GM21717 (cell line): ENCODE results near the gene DSCAM.

Source experiments
- ATAC-seq: cut with Tn5 transposase; IDR thresholded peaks from one replicate; pipeline ENCODE4 v1.9.1; 2021; ENCODE audit warnings: mild to moderate bottlenecking, moderate library complexity; ENCODE audit not compliant: unreplicated experiment

Gene DSCAM

GRCh38 chr21:40671716-40672115 is 175.2 kb downstream of the DSCAM start:
- ATAC-seq, result no peak

- no peak for ATAC-seq
Measured at GRCh38 chr21:40668555-40669275, 178.2 kb downstream of the DSCAM start.

GRCh38 chr21:40667967-40668366 is 179.0 kb downstream of the DSCAM start:
- no peak for ATAC-seq

- no peak for ATAC-seq
Measured at GRCh38 chr21:40662889-40663288, 184.1 kb downstream of the DSCAM start.

GRCh38 chr21:40660461-40660860 is 186.5 kb downstream of the DSCAM start:
- ATAC-seq, result no peak

- ATAC-seq, result no peak
Measured at GRCh38 chr21:40658311-40658710, 188.6 kb downstream of the DSCAM start.

GRCh38 chr21:40652436-40652835 is 194.5 kb downstream of the DSCAM start:
- no peak for ATAC-seq

- no peak for ATAC-seq
Measured at GRCh38 chr21:40647706-40648105, 199.3 kb downstream of the DSCAM start.

GRCh38 chr21:40646651-40647050 is 200.3 kb downstream of the DSCAM start:
- ATAC-seq, result no peak

GRCh38 chr21:40641042-40641441 is 205.9 kb downstream of the DSCAM start:
- ATAC-seq, result no peak

GRCh38 chr21:40640266-40640789 is 206.6 kb downstream of the DSCAM start:
- no peak for ATAC-seq

GRCh38 chr21:40639616-40640194 is 207.3 kb downstream of the DSCAM start:
- no peak for ATAC-seq

- ATAC-seq, result no peak
Measured at GRCh38 chr21:40638466-40639251, 208.3 kb downstream of the DSCAM start.

- ATAC-seq, result no peak
Measured at GRCh38 chr21:40636026-40636425, 210.9 kb downstream of the DSCAM start.

- ATAC-seq, result no peak
Measured at GRCh38 chr21:40635391-40635790, 211.6 kb downstream of the DSCAM start.

GRCh38 chr21:40634141-40634540 is 212.8 kb downstream of the DSCAM start:
- ATAC-seq, result no peak

- ATAC-seq, result no peak
Measured at GRCh38 chr21:40633048-40633447, 213.9 kb downstream of the DSCAM start.

- ATAC-seq, result no peak
Measured at GRCh38 chr21:40631211-40631610, 215.7 kb downstream of the DSCAM start.

- no peak for ATAC-seq
Measured at GRCh38 chr21:40625991-40626390, 221.0 kb downstream of the DSCAM start.

GRCh38 chr21:40623528-40623927 is 223.4 kb downstream of the DSCAM start:
- no peak for ATAC-seq

- no peak for ATAC-seq
Measured at GRCh38 chr21:40622531-40622930, 224.4 kb downstream of the DSCAM start.
